ENCODE measurements around the gene NDUFB5.
"Not testable (repeated sequence)": the region's sequence is repeated elsewhere in the genome, so short reads cannot be mapped to it uniquely, and the experiment has no call there.

The NDUFB5 gene

DNA sequence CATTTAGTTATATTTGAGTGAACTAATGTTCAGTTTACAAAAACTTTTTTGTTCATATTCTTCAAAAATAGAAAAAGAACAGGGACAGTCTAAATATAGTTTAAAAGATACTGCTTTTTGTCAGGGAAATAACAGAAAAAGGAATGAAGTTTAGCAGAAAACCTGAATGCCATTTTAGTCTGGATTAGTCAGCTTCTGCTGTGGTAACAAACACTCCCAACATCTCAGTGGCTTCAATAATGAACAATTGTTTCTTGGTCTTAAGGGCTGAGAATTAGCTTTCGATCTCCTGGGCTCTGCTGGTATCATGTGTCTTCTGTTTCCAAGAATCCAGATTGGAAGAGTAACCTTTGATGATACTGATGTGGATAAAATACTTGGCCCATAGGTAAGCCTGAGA lies 35.9 kb downstream of the NDUFB5 start:
- DNase-seq = no peak

DNA sequence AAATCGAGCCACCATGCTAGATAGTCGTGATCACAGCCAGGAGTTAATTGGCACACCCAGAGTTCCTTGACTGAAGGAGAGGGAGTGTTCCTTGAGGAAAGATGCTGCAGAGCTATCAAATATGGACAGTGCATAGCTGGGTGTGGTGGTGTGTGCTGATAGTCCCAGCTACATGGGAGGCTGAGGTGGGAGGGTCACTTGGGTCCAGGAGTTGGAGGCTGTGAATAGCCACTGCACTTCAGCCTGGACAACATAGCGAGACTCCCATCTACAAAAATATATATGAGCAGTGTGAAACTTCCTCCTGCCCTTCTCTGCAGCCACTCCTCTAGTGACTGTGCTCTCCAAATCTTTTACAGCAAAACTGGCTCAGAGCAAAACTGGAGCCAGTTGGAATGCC lies 38.3 kb downstream of the NDUFB5 start:
- DNase-seq = no peak

- not testable (repeated sequence) for DNase-seq
Measured at GRCh38 chr3:179643837-179644236, 39.2 kb downstream of the NDUFB5 start.

DNA sequence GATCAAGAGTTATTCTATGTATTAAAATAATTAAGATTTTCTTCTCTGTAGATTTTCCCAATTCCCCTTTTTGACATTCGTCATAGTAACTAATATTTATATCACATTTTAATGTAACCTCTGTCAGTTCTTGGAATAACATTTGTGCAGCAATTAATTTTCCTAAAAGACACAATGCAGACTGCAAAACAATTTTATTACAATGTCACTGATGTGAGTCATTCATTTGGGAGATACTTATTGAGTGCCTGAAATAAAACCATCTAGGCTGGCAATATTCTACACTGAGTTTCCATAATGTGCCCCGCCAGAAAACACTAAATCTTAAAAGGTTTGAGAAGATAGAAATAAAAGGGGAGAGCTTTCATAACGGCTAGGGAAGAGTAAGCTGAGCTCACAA lies 41.6 kb downstream of the NDUFB5 start:
- DNase-seq = no peak

- DNase-seq = no peak
Measured at GRCh38 chr3:179651687-179652446, 47.3 kb downstream of the NDUFB5 start.

DNA sequence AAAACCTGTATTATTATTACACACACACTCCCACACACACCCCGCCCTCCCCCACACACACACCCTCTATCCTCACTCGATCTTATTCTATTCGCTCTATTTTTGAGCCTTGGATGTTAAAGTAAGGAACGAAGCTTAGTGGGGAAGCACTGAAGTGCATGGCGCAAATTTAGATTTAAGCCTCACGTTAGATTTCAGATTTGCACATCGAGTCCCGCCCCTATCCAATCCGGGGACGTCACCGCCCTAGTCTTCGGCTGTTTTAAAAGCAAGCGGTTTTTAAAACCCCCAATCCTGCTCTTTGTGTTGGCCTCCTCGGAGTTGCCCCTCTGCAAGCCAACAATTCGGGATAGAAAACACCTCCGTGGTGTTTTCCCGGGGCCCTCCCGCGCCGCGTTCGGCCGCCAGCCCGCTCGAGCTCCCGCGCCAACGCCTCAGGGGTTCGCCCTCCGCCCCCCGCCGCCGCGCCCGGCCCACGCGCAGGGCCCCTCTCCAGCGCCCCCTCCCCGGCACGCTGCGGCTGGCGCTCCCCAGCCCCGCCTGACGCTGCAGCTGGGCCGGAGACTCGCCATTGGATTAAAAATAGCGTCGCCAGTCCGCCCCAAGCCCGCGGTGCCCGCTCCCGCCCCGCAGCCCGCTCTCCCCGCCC lies 48.0 kb downstream of the NDUFB5 start, which contains the start of gene USP13:
Gene USP13 (plus strand): TSS at position 594 of the 649 bp plus-strand sequence. CDS start 186 bp downstream, outside the sequence.
- DNase-seq = peak; percentile 92

DNA sequence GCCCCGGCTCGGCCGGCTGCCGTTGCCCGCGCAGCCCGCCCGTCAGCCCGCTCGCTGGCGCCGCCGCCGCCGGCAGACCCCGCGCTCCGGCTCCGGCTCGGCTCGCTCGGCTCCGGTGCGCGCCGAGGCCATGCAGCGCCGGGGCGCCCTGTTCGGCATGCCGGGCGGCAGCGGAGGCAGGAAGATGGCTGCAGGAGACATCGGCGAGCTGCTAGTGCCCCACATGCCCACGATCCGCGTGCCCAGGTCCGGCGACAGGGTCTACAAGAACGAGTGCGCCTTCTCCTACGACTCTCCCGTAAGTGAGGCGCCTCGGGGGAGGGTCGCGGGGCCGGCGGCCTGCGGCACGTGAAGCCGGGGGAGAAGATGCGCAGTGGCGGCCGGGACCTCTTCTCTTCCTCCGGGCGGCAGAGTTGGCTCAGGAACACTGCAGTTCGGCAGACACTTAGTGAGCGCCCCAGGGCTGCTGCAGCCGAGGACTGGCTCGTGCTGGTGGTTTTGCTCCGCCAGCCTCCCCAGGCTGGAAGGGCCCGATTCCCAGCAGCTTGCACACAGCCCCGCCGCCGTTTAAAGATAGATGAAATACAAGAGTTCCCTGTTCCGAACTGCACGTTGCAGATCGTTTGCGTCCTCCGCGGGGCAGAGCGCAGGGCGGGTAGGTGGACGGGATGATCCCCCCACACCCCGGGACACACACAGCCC lies 48.7 kb downstream of the NDUFB5 start:
- peak; percentile 85 for DNase-seq

DNA sequence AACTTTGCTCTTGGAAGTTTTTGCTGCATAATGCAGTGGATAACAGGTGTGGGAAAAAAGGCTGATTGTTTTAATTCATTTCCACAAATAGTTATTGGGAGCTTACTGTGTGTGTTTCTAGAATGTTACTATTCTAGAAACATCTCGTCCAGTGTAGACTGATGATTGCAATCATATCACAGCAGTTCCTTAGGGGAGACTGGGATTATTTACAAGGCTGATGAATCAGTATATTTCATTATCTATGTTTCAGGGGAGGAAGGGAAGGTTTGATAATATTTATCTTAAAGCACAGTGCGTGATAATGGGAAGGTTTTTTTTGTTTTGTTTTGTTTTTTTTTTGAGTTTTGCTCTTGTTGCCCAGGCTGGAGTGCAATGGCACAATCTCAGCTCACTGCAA lies 50.6 kb downstream of the NDUFB5 start:
- no peak for DNase-seq

DNA sequence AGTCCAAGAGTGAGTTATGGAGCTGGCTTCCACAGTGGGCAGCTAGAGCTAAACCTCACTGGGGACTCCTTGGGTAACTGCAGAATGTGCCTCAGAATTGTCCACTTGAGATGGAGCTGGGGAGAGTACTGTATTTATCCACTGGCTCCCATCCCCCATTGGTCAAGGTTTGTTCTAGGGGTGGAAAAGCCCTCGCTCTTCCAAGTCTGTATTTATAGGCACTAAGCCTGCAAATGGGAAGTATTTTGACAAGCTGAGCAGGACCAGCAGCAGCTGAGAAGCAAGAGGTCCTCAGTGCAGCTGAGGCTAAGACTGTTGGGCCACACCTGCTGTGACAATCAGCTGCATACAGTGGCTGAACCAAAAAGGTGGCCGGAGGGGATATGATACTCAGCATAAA lies 54.0 kb downstream of the NDUFB5 start:
- DNase-seq = no peak

GRCh38 chr3:179660872-179661271 lies 56.3 kb downstream of the NDUFB5 start:
- DNase-seq = no peak

GRCh38 chr3:179661777-179662176 lies 57.2 kb downstream of the NDUFB5 start:
- no peak for DNase-seq

GRCh38 chr3:179663093-179663492 lies 58.5 kb downstream of the NDUFB5 start:
- no peak for DNase-seq

DNA sequence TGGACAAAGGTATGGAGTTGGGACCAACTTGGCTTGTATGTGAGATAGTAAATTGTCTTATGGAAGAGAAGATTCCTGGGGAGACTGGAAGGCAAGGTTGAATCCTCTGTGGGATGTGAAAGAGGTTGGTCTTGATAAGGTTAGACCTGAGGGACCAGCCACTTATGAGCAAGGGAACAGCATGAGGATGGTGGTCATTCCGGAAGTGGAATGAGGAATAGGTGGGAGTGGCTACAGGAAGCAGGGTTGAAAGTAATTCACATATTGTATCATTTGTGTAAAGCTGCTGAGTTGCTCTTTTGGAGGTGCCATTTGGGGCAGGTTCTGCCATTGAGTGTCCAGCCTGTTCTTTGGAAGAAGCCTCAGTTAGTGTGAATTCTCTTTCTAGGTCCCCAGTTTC lies 61.4 kb downstream of the NDUFB5 start:
- no peak for DNase-seq

DNA sequence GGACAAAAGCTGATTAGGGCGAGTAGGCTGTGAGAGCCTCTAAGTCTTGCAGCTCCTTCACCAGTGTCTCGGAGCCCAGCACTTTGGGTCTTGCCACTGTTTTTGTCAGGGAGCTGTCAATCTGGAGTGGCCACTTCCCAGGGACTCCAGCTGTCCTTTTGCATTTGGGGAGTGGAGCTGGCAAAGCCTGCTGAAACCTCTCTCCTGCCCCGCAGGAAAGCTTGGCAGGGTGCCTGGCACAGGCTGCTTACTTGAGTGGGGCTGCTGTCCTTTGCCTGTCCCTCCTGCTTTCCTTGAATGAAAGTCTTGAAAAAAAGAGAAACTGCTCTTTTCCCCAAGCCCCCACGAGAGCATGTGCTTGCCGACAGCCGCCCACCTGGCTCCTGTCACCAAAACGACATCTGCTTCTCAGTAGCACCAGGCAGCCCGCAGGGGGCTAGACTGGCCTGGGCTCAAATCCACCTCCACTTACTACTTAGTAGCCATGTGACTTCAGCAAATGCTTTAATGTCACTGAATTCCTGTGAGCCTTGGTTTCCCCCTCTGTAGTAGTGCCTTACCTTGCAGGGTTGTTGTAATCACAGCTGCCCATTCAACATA lies 61.9 kb downstream of the NDUFB5 start:
- DNase-seq = peak; percentile 79

GRCh38 chr3:179668429-179668828 lies 63.8 kb downstream of the NDUFB5 start:
- no peak for DNase-seq

- DNase-seq = no peak
Measured at GRCh38 chr3:179670311-179670710, 65.7 kb downstream of the NDUFB5 start.

DNA sequence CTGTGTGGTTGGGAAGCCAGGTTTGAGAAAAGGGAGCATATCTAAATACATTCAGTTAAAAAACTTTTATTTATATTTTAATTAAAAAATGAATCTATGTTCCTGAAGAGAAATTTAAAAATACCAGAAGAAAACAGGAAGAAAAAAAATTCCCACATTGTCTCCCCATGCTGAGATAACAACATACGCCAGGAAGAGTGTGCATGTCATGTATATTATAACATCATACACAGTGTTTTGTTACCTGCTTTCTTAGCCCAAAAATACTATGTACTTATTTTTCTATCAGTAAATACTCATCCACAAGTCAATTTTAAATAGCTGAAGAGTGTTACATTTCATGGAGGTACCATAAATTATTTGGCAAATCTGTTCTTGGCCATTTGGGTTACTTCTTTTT lies 66.7 kb downstream of the NDUFB5 start:
- DNase-seq = no peak

- DNase-seq = no peak
Measured at GRCh38 chr3:179671747-179672242, 67.2 kb downstream of the NDUFB5 start.

DNA sequence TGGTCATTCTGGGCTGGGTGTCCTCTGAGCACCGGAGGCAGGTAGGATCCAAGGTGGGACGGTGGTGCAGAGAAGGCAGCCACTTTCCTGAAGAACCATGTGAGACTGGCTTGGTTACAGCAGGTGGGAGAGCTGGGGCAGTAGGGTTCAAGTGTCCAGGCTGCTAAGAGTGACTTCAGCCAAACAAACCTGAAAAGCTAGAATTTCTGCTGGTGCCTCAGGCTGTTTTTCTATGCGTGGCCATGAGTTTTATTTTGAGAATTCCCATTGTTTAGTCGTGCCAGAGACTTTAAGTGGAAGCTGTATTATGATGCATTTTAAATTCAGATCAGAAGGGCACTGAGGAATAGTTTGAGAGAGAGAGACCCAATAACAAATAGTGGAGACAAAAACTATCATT lies 68.3 kb downstream of the NDUFB5 start:
- no peak for DNase-seq

DNA sequence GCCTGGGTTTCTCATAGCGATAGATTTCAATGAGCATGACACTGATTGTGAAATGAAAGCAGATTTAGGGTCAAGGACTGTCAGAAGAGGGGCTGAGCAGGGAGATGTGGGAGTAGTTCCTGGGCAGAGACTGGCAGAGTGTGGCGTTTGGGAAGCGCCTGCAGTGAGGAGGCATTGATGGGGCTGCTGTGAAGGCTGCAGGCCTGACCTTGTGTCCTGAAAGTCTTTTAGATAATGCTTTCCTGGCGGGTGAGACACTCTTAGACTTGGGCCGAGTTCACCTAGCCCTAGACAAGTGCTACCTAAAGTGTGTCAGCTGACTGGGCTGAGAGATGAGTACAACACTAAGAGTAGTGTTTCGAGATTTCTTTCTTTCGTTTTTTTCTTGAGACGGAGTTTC lies 68.9 kb downstream of the NDUFB5 start:
- DNase-seq = no peak

DNA sequence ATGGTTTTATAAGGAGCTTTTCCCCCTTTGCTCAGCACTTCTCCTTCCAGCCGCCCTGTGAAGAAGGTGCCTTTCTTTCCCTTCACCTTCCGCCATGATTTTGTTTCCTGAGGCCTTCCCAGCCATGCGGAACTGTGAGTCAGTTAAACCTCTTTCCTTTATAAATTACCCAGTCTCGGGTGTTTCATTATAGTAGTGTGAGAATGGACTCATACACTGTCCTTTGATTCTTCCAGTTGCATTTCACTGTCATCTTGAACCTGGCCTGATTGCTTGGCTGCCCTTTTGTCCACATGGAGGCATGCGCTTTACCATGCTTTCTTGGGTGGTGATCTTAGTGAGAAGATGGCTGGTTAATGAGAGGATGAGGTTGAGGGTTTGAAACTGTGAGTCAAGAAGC lies 71.5 kb downstream of the NDUFB5 start:
- DNase-seq = no peak
